NCI-H146 treated with DMSO at 0.1 percent for 48 hours (cell line): ENCODE data around the gene PACRG.
A peak's percentile ranks its signal among the peaks of the same experiment; 100 is the strongest.

Source experiments
- DNase-seq: peaks from one replicate; lab custom pipeline; 2025; ENCODE audit not compliant: unreplicated experiment; lab: John Stamatoyannopoulos, UW

Gene PACRG

DNA sequence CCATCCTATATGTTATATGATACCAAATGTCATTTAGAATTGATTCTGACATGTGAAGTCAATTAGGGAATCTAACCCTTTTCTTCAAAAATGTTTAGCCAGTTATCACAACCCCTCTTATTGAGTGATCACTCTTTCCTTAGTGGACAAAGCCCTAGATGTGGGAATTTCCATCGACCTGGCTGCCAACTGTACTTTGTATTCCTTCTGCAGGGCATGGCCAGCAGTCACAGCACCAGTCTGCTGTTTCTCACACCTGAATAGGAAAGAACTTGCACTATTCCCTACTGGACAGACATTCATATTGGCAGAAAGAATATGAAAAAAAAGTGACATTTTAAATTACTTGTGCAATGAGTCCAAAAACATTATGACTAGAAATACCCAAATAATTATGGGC lies 271.0 kb downstream of the PACRG start:
- no peak for DNase-seq

- DNase-seq: no peak
Observed at GRCh38 chr6:162999575-163000285, 272.0 kb downstream of the PACRG start.

DNA sequence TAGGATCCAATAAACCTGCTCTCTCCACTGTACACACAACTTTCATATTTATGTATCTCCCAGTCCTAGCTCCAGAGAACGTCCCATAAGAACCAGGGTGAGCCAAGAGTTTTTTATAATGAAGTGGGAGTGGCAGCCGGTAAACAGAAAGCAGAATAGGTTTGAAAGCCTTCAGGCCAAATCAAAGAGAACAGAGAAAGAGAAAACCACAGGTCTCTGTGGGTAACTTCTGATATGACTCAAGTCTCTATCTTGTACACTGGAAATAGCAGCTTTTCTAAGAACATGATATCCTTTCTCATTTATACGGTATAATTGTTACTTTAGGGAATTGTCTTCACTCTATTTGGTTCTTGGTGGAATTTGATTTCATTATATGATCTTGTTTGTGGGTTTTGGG lies 273.6 kb downstream of the PACRG start:
- DNase-seq: peak; percentile 55

GRCh38 chr6:163008186-163008585 lies 280.4 kb downstream of the PACRG start:
- no peak for DNase-seq

GRCh38 chr6:163008626-163009025 lies 280.9 kb downstream of the PACRG start:
- DNase-seq: no peak

DNA sequence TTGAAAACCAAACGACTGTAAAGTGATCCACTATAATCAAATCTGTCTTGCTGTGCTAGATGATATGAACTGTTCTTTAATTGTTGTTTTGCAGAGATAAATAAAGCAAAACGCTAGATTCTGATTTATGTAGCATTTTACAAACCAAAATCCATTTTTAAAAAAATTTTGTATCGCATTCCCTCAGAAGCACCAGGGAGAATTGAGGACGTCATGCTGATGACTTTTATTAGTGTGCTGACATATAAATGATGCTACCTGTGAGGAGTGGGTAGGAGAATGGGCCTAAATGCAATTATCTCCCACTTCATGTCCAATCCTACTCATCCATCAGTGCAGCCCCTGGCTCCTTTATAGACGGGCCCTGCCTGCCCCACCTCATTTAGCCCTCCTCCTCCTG lies 282.4 kb downstream of the PACRG start:
- no peak for DNase-seq

GRCh38 chr6:163014736-163015135 lies 287.0 kb downstream of the PACRG start:
- no peak for DNase-seq

DNA sequence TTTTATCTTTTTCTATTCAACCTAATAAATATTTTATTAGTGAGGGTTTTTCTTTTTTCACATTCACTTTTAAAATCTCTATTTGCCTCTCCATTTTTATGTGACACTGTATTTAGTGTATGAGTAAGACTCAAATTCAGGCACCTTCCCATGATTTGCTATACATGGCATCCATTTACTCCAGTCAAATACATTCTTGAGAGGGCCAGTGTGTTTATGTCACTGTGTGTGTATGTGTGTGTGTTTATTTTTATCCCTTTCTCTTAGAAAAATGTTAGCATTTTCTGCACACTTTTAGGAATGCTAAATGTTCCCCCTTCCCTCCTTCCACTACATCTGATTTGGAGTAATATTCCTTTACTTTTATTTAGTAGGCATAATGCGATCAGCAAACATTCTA lies 290.0 kb downstream of the PACRG start:
- DNase-seq: no peak

DNA sequence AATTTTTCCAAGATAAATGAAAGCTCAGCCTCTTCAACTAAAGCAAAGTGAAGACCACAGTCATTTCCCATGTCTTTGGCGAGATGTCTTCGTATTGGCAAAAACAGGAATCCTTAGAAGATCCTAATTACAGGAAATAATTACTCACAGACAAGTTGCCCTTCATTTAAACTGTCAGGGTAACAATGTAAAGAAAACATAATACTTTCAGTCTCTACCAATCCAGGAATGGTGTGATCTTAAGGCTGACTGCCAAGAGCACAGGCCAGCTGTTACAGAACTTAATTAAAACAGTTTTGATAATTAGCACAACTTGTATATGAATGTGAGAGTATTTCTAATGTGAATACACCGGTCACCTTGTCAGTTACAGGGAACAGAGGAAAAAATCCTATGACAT lies 292.2 kb downstream of the PACRG start:
- DNase-seq: peak; percentile 33

- no peak for DNase-seq
Observed at GRCh38 chr6:163021054-163021453, 293.3 kb downstream of the PACRG start.

GRCh38 chr6:163023700-163024099 lies 295.9 kb downstream of the PACRG start:
- DNase-seq: no peak

- no peak for DNase-seq
Observed at GRCh38 chr6:163026893-163027292, 299.1 kb downstream of the PACRG start.

DNA sequence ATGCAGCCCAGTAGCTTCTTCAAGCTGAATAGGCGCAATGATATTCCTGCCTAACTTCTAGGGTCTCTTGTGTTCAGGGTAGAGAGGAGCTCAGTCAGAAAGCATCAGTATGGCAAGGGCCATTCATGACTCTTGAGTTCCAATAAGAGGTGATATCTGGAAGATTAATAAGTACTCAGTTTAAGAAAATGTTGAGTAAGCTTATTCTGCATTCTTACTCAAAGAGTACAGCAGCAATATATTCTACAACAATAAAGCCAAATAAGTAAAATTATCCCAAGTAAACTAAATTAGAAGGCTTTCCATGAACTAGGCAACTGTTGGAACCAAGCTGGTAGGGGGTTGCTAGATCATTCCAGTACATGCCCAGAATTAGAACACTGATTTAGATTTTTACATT lies 303.2 kb downstream of the PACRG start:
- no peak for DNase-seq

GRCh38 chr6:163031931-163032330 lies 304.2 kb downstream of the PACRG start:
- no peak for DNase-seq

- DNase-seq: no peak
Observed at GRCh38 chr6:163036160-163036645, 308.4 kb downstream of the PACRG start.

DNA sequence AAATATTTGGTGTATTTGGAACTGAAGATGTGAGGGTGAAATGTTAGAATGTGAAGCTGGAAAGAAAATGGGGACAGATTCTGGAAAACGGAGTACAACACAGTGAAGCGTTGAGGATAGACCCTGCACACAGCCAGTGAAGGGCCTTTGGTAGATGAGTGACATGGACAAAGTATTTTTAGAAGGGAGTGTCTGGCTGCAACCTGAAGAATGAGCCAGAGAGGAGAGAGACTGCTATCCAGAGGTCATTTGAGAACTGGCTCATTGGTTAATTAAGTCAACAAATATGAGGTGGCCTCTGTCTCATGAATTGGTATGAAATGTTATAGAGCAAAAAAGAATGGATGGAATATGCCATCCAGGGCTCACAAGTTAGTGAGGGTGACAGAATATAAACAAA lies 310.5 kb downstream of the PACRG start:
- DNase-seq: no peak

DNA sequence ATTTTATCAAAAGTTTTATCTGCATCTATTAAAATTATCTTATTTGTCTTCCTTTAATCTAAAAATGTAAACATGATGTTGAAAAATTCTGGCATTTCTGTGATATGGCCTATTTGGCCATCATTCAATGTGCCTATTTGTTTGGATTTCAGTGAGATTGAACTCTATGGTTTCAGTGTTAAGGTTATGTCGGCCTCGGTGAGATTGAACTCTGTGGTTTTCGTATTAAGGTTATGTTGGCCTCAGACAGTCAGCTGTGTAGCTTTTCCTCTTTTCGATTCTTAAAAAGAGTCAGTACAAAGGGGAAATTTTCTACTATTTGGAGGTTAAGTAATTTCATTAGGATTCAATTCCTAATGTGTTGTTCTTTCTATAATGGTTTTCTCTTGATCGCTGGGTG lies 320.6 kb downstream of the PACRG start:
- no peak for DNase-seq

DNA sequence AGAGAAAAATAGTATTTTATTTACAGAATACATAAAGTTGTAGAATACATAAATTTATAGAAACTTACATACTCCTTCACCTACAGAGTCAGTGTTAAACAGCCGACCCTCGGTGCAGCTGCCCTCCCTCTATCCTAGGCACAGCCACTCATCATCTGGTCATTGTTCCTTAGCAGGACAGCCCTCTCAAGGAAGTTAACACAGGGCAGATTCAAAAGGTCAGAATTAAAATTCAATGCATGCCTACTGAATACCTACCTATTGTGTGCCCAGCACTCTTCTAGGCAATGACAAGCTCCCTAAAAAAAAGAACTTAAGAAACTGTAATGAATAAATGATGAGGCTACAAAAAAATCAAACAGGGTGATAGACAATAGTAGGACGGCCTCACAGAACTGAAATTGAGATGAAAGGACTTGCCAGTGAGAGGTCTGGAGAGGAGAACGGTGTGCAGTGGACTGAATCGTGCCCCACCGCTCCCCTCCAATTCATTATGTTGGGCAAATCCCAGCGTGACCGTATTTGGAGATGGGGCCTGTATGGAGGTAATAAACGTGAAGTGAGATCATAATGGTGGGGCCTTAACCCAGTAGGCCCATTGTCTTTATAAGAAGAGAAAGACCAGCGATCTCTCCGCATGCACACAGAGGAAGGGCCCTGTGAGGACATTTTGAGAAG lies 326.0 kb downstream of the PACRG start:
- no peak for DNase-seq

DNA sequence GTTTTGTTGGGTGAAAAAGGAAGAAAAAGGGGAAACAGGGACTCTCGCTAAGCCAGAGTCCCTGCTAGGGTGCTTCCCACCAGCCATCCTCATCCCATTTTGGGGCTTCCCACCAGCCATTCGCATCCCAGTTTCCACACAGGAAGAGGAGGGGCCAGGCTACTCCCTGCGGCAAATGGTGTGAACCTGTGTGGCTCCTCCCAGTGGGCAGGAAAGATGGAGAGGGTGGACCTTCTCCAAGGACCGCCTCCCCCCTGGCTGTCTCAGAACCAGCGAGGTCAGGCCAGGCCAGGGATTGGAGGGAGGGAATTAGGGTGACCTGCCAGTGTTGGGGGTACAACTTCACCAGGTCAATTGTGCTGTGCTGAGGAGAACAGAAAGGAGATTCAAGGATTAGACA lies 326.9 kb downstream of the PACRG start:
- DNase-seq: no peak

GRCh38 chr6:163057260-163057659 lies 329.5 kb downstream of the PACRG start:
- DNase-seq: no peak

DNA sequence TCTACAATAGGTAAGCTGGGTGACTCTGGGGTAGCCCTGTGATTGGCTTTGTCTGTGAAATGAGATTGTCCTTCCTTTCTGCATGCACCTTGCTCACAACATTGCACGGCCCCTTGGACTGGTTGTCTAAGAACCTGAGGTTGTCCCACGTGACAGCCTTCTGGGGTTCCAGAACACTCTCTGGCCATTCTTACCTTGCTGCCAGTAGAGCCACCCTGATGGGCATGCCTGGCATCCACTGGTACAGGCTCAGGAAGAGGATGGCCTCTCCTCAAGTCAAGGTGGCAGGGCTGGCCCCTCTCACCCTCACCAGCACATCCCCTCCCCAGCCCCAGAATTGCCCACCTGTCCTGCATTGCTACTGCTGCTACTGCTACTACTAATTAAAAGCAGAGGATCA lies 335.0 kb downstream of the PACRG start:
- DNase-seq: no peak

DNA sequence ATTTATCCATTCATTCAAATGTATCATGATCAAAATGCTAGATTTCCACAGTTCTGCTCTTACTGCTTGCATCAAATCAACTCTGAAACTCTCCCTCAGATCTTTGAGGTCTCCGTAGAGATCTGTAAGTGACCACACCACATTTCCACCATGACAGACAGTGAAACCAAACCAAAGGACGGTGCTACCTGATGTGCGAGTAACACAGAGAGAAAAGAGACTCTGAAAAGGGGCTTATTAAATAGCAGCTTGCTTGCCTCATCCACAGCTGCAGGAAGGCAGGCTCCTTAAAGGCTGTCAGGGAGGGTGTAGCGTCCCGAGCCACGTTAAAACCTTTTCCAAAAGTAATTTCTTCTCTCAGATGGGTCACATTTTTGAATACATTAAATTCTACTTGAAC lies 335.8 kb downstream of the PACRG start:
- no peak for DNase-seq

DNA sequence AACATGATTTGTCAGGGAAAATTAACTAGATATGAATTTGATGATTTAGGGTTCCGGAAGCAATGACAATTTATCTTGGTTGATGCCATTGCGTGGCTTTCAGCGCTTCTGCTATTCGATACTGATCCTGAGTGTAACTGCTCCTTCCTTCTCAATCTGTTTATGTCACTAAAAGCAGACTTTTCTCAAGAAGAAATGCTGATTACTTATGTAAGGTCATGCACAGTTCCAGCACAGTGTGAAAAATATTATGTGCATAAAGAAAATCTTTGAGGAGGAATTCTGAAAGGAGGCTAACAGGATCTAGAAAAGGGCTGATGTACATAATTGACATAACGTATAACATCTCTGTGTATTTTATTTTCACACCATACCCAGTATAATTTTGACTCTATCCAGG lies 336.6 kb downstream of the PACRG start:
- no peak for DNase-seq
